CD4-positive, alpha-beta T cell treated with Interleukin-4 for 4 hours (primary cell): ENCODE results near the gene UBXN1.
A peak's percentile ranks its signal among the peaks of the same experiment; 100 is the strongest.

ENCODE experiments used
- DNase-seq: peaks from one replicate; pipeline ENCODE4 v3.0.0-alpha.2; 2020

The UBXN1 gene

GRCh38 chr11:62678770-62679696 lies at the start of gene UBXN1:
TSS of gene UBXN1 (minus strand) at chr11:62679073. CDS start at chr11:62678923, 150 bp downstream.
- DNase-seq = peak; percentile 85

DNA sequence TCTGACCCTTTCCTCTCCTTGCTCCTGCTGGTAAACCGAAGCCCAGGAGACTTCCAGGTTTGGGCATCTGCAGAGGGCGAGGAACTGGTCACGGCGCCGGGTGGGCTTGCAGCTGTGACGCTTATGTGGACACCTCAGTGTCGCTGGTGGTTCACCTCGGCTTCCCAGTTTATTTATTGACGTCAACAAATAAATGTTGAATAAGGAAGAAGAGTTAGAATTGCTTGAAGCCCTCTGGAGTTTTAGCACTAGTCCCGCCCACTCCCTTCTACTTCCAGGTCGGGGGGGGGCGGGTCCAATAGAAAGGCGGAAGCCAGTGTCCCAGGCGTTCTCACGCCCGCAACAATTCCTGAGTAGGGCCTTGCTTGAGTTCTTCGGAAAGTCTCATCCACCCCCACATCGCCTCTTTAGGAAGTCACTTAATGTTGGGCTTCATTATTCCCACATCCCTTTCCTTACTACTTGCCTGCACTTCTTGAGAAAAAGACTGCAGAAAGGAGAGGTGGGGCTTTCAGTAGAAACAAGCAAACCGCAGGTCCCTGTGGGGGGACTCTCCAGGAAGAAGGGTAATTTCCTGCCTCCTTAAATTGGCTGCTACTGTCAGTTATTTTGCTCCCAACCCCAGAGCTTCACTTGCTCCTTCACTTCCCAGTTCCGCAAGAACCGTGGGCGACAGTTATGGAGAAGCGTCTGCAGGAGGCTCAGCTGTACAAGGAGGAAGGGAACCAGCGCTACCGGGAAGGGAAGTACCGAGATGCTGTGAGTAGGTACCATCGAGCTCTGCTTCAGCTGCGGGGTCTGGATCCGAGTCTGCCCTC lies 49.5 kb upstream of the UBXN1 start, which contains the start of gene TTC9C:
Gene TTC9C, plus strand, starts transcription at position 316 of the 818 bp plus-strand sequence. Its CDS starts 363 bp downstream, at position 679.
- peak; percentile 84 for DNase-seq

DNA sequence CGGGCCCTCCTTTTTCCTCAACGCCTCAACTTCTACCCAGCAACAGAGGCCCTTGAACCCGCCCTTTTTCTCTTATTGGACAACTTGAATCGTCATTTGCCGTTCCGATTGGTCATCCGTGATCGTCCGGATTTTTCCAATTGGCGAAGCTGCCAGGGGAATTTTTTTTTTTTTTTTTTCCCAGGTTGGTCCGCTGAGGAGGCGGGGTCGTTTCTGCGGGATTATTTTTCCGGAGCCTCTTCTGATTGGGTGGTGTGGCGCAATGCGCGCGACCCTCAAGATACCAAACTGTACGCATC lies 48.9 kb upstream of the UBXN1 start:
- DNase-seq = peak; percentile 97

DNA sequence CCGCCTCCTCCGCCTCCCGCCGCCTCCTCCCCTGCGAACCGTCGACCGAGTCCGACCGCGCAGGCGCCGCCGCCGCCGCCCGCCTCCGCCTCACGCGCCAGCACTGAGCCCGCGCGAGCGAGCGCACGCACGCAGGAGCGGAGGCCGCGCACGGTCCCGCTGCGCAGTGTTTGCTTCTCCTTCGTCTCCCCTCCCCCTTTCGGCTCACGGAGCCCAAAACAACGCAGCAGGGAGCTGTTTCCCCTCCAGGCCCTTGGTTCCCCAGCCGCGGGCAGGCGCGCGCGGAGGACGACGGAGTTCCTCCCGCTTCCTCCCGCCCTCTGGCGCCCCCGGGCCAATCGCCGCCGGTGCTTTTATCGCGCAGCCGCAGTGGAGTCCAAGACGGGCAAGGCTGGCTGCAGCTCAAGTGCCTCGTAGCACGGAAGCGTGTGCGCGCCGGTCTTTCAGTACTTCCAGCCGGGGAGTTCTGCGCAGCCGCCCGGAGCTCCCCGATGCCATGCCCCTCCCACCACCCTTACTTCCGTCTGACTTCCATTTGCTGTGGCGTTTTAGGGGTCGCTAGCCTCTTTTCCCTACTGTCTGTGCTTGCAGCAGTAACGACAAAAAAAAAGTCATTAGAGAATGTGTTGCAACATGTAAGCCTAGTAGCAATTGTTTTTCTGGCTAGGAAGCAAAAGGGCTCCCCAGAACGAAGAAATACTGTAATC lies 48.4 kb upstream of the UBXN1 start, which contains the start of gene HNRNPUL2:
Gene HNRNPUL2, minus strand, starts transcription at position 293 of the 707 bp plus-strand sequence. CDS start 301 bp downstream, outside the sequence.
- DNase-seq = peak; percentile 99

GRCh38 chr11:62726915-62727164 lies 48.0 kb upstream of the UBXN1 start:
- DNase-seq = no peak

GRCh38 chr11:62726156-62726914 lies 47.5 kb upstream of the UBXN1 start:
- no peak for DNase-seq

DNA sequence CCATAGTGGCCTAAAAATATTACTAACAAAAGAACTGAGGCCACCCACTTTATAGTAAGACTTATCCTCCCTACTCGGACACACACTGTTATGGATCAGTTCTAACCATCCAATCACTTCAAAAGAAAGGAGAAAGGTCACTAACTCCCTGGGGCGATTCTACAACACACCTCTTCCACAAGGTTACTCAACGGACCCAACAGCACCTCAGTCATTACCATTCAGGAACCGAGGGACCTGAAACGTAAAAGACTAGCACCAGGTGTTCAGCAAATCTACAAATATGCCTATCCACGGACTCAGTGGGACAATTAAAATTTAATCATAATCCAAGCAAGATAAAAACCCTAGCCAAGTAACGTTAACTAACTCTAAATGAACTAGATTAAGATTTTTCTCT lies 46.8 kb upstream of the UBXN1 start:
- no peak for DNase-seq

- no peak for DNase-seq
Measured at GRCh38 chr11:62724171-62724570, 45.3 kb upstream of the UBXN1 start.

GRCh38 chr11:62721994-62722393 lies 43.1 kb upstream of the UBXN1 start:
- no peak for DNase-seq

- no peak for DNase-seq
Measured at GRCh38 chr11:62719302-62719978, 40.6 kb upstream of the UBXN1 start.

GRCh38 chr11:62716816-62717215 lies 37.9 kb upstream of the UBXN1 start:
- DNase-seq = no peak

GRCh38 chr11:62716206-62716605 lies 37.3 kb upstream of the UBXN1 start:
- no peak for DNase-seq

DNA sequence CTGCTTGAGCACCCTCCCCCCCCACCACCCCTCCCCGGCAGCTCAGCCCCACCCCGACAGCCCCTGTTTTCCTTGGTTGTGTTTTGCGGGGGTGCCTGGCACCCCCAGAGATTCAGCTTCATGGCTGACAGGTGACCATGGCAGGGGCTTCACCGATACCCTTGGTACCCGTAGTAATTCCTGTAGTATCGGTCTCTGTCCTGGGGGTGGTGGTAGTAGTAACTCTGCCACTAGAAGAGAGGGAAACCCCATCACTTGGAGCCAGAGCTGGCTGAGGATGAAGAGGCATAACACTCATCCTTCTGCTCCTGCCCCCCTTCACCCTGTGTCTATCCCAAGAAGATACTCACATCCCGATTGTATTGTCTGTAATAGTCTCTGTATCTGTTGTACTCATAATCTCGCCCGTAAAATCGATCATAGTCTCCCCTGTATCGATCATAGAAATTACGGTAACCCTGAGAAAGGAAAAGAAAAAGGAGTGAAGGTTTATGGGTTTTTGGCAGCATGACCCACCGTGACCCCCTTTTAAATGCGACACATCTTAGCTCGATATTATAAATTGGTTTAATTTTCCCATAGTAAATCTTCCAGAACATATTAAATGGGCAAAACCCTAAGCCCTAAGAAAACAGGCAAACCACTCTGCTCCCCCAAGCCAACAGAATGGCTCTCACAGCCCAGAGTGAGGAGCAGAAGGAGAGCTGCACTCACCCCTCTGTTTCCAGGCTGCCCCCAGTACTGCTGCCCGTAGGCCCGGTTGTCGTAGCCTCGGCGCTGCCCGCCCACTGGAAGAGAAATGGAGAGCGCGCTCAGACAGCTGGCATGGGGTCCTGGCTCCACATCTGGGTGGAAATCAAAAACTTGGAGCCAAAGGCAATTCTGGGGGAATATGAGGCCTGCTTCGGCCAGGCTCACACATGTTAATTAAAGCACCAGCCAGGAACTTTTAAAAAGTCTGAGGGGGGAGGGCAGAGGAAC lies 36.6 kb upstream of the UBXN1 start:
- no peak for DNase-seq

DNA sequence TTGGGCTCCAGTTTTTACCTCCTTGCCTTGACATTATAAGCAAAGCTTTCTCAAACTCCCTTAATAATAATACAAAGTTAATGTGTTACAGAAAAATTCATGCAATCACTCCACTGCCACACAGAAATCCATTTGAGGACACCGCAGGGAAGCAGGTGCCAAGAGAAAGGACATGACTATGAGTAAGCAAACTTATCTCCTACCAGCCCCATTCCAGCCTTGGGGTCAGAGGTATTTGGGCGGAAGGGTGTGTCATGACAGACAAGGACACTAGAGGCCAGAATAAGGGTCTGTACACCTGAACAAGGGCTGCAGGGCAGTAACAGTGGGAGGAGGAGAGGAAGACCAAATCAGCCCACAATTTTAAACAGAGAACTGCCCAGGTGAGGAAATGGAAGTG lies 34.5 kb upstream of the UBXN1 start:
- no peak for DNase-seq

DNA sequence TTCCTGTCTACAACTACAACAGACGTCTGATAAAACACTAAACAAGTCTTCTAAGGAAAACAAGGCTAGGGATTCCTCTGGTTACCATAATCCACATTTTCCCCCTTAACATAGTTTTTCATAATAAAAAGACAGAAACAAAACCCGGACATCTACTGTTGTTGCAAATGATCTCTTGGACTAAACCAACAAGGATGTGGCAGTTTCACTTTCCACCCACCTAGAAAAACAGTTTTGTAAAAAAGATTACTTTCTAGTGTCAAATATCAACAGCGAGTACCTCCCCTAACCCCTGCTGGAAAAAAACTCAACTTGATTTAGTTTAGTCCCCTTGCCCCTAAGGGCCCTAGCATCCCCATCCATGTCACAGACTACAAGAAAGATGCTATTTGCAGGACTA lies 34.0 kb upstream of the UBXN1 start:
- DNase-seq = peak; percentile 38

GRCh38 chr11:62712276-62712812 lies 33.5 kb upstream of the UBXN1 start:
- no peak for DNase-seq

- DNase-seq = no peak
Measured at GRCh38 chr11:62710001-62710345, 31.1 kb upstream of the UBXN1 start.

DNA sequence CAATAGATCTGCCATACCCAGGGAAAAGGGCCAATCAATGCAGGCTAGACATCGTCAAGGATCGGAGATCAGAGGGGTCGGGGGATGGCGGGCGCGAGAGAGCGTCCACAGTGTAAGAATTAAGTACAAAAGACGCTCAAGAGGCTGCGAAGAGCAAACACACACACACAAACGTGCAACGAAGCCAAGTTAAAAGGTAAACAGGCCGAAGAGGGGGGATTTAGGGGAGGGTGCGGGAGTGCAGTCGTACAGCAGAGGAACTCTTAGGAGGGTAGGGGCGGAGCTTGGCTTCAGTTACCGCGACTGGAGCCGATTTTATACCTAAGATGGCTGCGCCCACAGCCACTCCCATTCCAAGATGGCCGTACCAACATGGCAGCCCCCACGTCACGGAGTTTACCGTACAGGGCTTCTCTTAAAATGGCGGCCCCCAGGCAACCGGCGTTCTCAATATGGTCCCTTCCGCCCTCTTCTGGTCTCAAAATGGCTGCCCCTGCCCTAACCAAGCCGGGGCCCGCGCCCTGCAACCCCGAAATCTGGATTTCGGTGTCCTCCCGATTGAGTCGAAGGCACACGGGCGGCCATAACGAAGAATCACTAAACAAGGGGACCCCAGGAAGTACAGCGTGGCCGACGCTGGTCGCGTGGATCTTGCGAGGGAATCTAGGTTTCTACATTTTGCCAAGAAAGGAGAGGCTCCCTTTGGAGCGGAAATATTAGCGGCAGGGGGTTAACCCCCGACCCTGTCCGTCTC lies 30.6 kb upstream of the UBXN1 start:
- peak; percentile 98 for DNase-seq

DNA sequence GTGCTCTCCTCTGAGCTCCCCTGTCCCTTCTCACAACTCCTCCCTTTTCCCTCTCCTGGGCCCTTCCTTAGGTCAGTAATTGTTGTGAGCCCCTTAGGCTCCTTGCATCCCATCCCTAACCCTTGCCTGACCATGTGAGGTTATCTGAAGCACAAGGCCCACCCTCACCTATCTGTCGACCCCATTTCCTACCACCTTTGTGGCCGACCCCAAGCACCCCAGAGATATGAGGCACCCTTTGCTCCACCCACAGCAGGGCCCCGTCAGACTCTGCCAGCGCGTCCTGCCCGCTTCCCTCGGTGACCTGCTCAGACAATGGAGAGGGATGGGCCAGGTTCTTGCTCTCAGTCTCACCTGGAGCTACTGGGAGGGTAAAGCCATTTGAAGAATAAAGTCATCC lies 29.9 kb upstream of the UBXN1 start:
- peak; percentile 42 for DNase-seq

- no peak for DNase-seq
Measured at GRCh38 chr11:62708392-62708791, 29.5 kb upstream of the UBXN1 start.
